Smooth muscle cell (in vitro differentiated cells): ENCODE measurements around the gene PTRH1. TPM values are rescaled to one million over a fixed set of nuclear protein-coding genes. Genes with fewer than 3 reads are reported as not detected.
"Not testable (repeated sequence)": the region's sequence is repeated elsewhere in the genome, so short reads cannot be mapped to it uniquely, and the experiment has no call there.

ENCODE experiments used
- DNase-seq: peaks from one replicate; lab custom pipeline; 2025; ENCODE audit not compliant: unreplicated experiment; lab: John Stamatoyannopoulos, UW
- H2AFZ ChIP-seq: fragments of 200-600 bp; sonication (generic); 2 replicates; pipeline ENCODE4 v1.6.0; 2016; ENCODE audit warnings: antibody characterized with exemption, low read depth, mild to moderate bottlenecking
- H3F3A ChIP-seq: fragments of 200-600 bp; sonication (generic); 2 replicates; pipeline ENCODE4 v1.6.0; 2017; ENCODE audit warnings: antibody characterized with exemption, low read depth
- H3K27ac ChIP-seq: fragments of 200-600 bp; sonication (generic); 2 replicates; pipeline ENCODE4 v1.5.1; 2016; ENCODE audit warnings: low read depth, mild to moderate bottlenecking
- H3K27me3 ChIP-seq: fragments of 200-600 bp; sonication (generic); 2 replicates; pipeline ENCODE4 v1.6.1; 2016; ENCODE audit warnings: low read depth, mild to moderate bottlenecking
- H3K36me3 ChIP-seq: fragments of 200-600 bp; sonication (generic); 2 replicates; pipeline ENCODE4 v1.5.1; 2016; ENCODE audit warnings: low read depth
- H3K4me1 ChIP-seq: fragments of 200-600 bp; sonication (generic); 2 replicates; pipeline ENCODE4 v1.5.1; 2016; ENCODE audit warnings: low read depth
- H3K4me2 ChIP-seq: fragments of 200-600 bp; sonication (generic); 2 replicates; pipeline ENCODE4 v1.6.0; 2016; ENCODE audit warnings: mild to moderate bottlenecking
- H3K4me3 ChIP-seq: fragments of 200-600 bp; sonication (generic); 2 replicates; pipeline ENCODE4 v1.5.1; 2016; ENCODE audit warnings: mild to moderate bottlenecking
- H3K79me2 ChIP-seq: fragments of 200-600 bp; sonication (generic); 2 replicates; pipeline ENCODE4 v1.6.0; 2016; ENCODE audit warnings: low read depth, mild to moderate bottlenecking
- H3K9ac ChIP-seq: fragments of 200-600 bp; sonication (generic); 2 replicates; pipeline ENCODE4 v1.6.0; 2016; ENCODE audit warnings: low read depth
- H3K9me3 ChIP-seq: fragments of 200-600 bp; sonication (generic); replicated peaks from 2 replicates; pipeline ENCODE4 v1.5.1; 2016; ENCODE audit warnings: low read depth
- H4K20me1 ChIP-seq: fragments of 200-600 bp; sonication (generic); 2 replicates; pipeline ENCODE4 v1.6.0; 2016; ENCODE audit warnings: low read depth
- WGBS: methylation state at CpG from one replicate; pipeline ENCODE4 v1.1.7; 2016; ENCODE audit warnings: low lambda C conversion rate; 5-methylcytosine and 5-hydroxymethylcytosine counted together
- polyA plus RNA-seq: library from polyadenylated mRNA; unstranded; fragments of >200 nt; fragmentation: Nextera tagmentation; extraction: Ambion mirVana; gene quantifications from 2 replicates; pipeline ENCODE4 v1.2.1, GENCODE V29; 2016
- total RNA-seq: library from RNA; depleted of rRNA; stranded (reverse); fragments of >200 nt; gene quantifications from 2 replicates; pipeline ENCODE4 v1.2.3, GENCODE V29; 2014
- TF ChIP-seq, protein P1 (sequence below): fragments of 200-600 bp; sonication (generic); IDR thresholded peaks from 2 replicates; pipeline ENCODE4 v1.5.1; 2017; ENCODE audit warnings: borderline replicate concordance, mild to moderate bottlenecking, antibody characterized with exemption; ENCODE audit not compliant: insufficient read depth, poor library complexity, severe bottlenecking

Gene PTRH1
- total and polyA plus RNA-seq, 2 experiments from 2014 or later, result 11.9 to 33.8 TPM

DNA sequence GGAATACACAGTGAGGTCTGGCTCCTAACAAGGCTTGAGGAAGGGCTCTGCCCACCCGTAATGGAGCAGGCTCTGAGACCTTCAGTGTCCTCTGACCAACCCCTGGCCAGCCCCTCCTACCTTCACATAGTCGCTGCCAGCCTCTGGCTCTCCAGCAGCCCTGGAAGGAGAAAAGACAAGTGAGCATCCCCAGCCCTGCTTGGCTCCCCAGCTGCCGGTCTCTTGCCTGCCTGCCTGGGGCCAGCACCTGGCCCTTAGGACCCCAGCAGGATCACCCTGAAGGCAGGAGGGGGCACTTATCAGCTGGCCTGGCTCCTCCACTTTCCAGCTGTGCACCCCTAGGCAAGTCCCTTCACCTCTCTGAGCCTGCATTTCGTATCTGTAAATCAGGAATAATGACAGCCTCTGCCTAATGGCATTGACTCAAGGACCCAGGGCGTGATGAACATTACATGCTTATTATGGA lies 46.1 kb upstream of the PTRH1 start:
- Histone ChIP-seq H3K79me2 (no peaks in the 10 kb centered on the region), H2AFZ (no peak overlapping the region), H3K27me3 (peaks cover 4% of the 10 kb centered on the region), H3K4me2 (no peak overlapping the region), H3K9ac (no peak overlapping the region), H3F3A (no peaks in the 10 kb centered on the region), H3K4me3 (no peak overlapping the region), H3K9me3 (no peaks in the 10 kb centered on the region), H3K27ac (no peak overlapping the region), H4K20me1 (no peaks in the 10 kb centered on the region), H3K36me3 (no peaks in the 10 kb centered on the region), H3K4me1 (no peaks in the 10 kb centered on the region)
- TF ChIP-seq, protein P1, sequence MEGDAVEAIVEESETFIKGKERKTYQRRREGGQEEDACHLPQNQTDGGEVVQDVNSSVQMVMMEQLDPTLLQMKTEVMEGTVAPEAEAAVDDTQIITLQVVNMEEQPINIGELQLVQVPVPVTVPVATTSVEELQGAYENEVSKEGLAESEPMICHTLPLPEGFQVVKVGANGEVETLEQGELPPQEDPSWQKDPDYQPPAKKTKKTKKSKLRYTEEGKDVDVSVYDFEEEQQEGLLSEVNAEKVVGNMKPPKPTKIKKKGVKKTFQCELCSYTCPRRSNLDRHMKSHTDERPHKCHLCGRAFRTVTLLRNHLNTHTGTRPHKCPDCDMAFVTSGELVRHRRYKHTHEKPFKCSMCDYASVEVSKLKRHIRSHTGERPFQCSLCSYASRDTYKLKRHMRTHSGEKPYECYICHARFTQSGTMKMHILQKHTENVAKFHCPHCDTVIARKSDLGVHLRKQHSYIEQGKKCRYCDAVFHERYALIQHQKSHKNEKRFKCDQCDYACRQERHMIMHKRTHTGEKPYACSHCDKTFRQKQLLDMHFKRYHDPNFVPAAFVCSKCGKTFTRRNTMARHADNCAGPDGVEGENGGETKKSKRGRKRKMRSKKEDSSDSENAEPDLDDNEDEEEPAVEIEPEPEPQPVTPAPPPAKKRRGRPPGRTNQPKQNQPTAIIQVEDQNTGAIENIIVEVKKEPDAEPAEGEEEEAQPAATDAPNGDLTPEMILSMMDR, result no peak
- DNase-seq, result no peak
- WGBS, result 59% methylated on average over 5 of the region's 5 CpGs

DNA sequence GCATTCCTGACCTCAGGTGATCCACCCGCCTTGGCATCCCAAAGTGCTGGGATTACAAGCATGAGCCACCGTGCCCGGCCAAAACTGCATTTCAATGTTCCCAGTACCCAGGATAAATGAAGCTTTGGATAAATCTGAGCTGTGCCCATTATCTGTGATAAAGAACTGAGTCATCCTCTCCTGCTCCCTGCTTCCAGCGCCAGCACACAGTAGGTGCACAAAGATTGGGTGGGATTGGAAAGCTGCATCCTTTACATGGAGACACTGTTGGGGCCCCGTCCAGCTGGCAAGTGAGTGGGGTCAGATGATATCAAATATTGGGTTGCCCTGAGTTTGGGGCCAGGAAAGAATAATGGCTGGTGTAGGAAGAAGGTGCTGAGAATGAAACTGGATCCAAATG lies 45.6 kb upstream of the PTRH1 start:
- TF ChIP-seq, protein P1, result no peak
- DNase-seq, result no peak
- H3K79me2 ChIP-seq, result no peaks in the 10 kb centered on the region
- no peaks in the 10 kb centered on the region for H3K9me3 ChIP-seq
- H4K20me1 ChIP-seq, result no peaks in the 10 kb centered on the region
- no peaks in the 10 kb centered on the region for H3K4me1 ChIP-seq
- no peak overlapping the region for H3K4me3 ChIP-seq
- H3K27ac ChIP-seq, result no peak overlapping the region
- H3K4me2 ChIP-seq, result no peak overlapping the region
- 91% methylated on average over 5 of the region's 5 CpGs for WGBS
- H3K9ac ChIP-seq, result no peak overlapping the region
- no peak overlapping the region for H2AFZ ChIP-seq
- peaks cover 9% of the 10 kb centered on the region for H3K27me3 ChIP-seq
- H3K36me3 ChIP-seq, result no peaks in the 10 kb centered on the region
- H3F3A ChIP-seq, result no peaks in the 10 kb centered on the region

DNA sequence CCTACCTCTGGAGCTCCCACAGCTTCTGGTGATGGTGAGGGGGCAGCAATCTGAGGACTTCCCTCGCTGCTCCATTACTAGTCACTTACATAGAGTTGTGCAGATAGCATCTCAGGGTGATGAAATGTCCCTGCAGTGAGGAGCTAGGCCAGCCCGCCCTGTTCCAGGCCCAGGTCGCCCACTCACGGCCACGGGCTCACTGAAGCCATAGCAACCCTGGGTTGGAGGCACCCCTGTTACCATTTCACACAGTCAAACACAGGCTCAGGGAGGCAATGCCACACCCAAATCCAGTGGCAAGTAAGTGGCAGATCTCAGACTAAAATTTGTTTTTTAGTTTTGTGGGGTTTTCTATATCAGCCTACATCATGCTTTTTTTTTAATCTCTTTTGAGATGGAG lies 43.4 kb upstream of the PTRH1 start:
- TF ChIP-seq, protein P1, result no peak
- H4K20me1 ChIP-seq, result no peaks in the 10 kb centered on the region
- H3K36me3 ChIP-seq, result no peaks in the 10 kb centered on the region
- peaks cover 5% of the 10 kb centered on the region for H3K4me1 ChIP-seq
- no peaks in the 10 kb centered on the region for H3K79me2 ChIP-seq
- no peak overlapping the region for H3K27ac ChIP-seq
- no peak for DNase-seq
- no peaks in the 10 kb centered on the region for H3F3A ChIP-seq
- no peak overlapping the region for H3K9ac ChIP-seq
- H3K4me2 ChIP-seq, result no peak overlapping the region
- H3K4me3 ChIP-seq, result no peak overlapping the region
- 73% methylated on average over 5 of the region's 5 CpGs for WGBS
- H3K27me3 ChIP-seq, result peaks cover 31% of the 10 kb centered on the region
- no peak overlapping the region for H2AFZ ChIP-seq
- H3K9me3 ChIP-seq, result no peaks in the 10 kb centered on the region

DNA sequence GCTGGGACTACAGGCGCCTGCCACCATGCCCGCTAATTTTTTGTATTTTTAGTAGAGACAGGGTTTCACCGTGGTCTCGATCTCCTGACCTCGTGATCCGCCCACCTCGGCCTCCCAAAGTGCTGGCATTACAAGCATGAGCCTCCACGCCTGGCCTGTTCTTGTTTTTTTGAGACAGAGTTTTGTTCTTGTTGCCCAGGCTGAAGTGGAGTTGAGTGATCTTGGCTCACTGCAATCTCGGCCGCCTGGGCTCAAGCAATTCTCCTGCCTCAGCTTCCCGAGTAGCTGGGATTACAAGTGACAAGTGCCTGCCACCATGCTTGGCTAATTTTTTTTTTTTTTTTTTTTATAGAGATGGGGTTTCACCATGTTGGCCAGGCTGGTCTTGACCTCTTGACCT lies 41.3 kb upstream of the PTRH1 start:
- H4K20me1 ChIP-seq, H3K9me3 ChIP-seq, H3K4me2 ChIP-seq, H3K79me2 ChIP-seq, H3K36me3 ChIP-seq, H3K27ac ChIP-seq, H2AFZ ChIP-seq, H3K9ac ChIP-seq, DNase-seq, H3K4me1 ChIP-seq, H3F3A ChIP-seq, H3K4me3 ChIP-seq: not testable (repeated sequence)
- 86% methylated on average over 11 of the region's 11 CpGs for WGBS
- peaks cover 47% of the 10 kb centered on the region for H3K27me3 ChIP-seq
